Measurements from ENCODE around the gene SCCPDH. TPM values are rescaled to one million over a fixed set of nuclear protein-coding genes. Genes with fewer than 3 reads are reported as not detected.

Gene SCCPDH
- total and polyA plus RNA-seq, 10 donors, result 6.8 to 15.8 (median 13.0) TPM

GRCh38 chr1:246790833-246791232, 66.6 kb downstream of the SCCPDH start:
- H3K27ac ChIP-seq, result no peak overlapping the region
- no peaks in the 10 kb centered on the region for H3K36me3 ChIP-seq
- WGBS, 5 donors, result 90 to 97% (median 93%) methylated on average over 19 of the region's 19 CpGs
- TF ChIP-seq, protein P1, sequence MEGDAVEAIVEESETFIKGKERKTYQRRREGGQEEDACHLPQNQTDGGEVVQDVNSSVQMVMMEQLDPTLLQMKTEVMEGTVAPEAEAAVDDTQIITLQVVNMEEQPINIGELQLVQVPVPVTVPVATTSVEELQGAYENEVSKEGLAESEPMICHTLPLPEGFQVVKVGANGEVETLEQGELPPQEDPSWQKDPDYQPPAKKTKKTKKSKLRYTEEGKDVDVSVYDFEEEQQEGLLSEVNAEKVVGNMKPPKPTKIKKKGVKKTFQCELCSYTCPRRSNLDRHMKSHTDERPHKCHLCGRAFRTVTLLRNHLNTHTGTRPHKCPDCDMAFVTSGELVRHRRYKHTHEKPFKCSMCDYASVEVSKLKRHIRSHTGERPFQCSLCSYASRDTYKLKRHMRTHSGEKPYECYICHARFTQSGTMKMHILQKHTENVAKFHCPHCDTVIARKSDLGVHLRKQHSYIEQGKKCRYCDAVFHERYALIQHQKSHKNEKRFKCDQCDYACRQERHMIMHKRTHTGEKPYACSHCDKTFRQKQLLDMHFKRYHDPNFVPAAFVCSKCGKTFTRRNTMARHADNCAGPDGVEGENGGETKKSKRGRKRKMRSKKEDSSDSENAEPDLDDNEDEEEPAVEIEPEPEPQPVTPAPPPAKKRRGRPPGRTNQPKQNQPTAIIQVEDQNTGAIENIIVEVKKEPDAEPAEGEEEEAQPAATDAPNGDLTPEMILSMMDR (IDR thresholded peaks at IDR 0.05 in 8 of 11, conservative IDR thresholded peaks at IDR 0.05 in 3 of 11), result no peak
- no peak for TF ChIP-seq POLR2AphosphoS5 (IDR thresholded peaks at IDR 0.05)
- TF ChIP-seq POLR2A (IDR thresholded peaks at IDR 0.05), result no peak
- no peaks in the 10 kb centered on the region for H3K9me3 ChIP-seq
- intact Hi-C loops (cut with DNase I; ENCODE audit: low total_unique reads), result no loop called here
- DNase-seq, result no peak
- peaks cover 0 to 10% (median 6%) of the 10 kb centered on the region in 6 donors for H3K4me1 ChIP-seq
- no peak overlapping the region for H3K4me3 ChIP-seq
- H3K27me3 ChIP-seq (replicated peaks in 1 of 7), result peaks cover 0 to 55% (median 0%) of the 10 kb centered on the region in 7 donors

DNA sequence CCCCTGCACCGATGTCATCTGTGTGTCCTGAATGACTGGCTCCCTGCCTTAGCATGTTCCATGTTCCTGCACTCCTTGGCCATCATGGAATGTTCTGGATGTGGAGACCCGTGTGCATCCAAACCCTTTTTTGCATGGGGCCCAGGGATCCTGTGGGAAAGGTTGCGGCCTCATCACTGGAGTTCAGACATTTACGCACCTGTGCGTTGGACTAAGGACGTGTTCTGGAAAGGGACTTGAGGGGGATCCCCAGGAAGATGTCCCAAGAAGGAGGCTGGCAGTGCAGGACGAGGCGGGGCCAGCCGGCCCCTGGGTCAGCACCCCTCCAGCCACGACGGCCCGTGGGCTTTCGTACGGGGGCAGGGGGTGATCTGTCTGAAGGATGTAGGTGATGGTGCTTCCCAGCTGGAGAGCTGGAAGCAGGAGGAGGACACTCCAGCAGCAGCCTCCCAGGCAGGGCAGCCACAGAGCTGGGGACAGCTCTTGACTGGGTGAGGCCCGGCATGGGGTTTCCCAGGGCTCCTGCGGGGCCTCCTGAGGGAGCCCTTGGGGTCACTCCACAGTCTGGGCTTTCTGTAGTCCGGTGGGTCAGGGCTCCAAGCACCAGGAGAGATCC, 67.2 kb downstream of the SCCPDH start:
- DNase-seq, result no peak
- Histone ChIP-seq H3K36me3 (no peaks in the 10 kb centered on the region), H3K9me3 (no peaks in the 10 kb centered on the region), H3K4me1 (peaks cover 0 to 10% (median 6%) of the 10 kb centered on the region in 6 donors), H3K4me3 (no peak overlapping the region), H3K27ac (no peak overlapping the region), H3K27me3 (replicated peaks in 1 of 7) (peaks cover 0 to 55% (median 0%) of the 10 kb centered on the region in 7 donors)
- WGBS, 5 donors, result 80 to 90% (median 82%) methylated on average over 15 to 17 of the region's 17 CpGs
- TF ChIP-seq, protein P1 (IDR thresholded peaks at IDR 0.05 in 8 of 11, conservative IDR thresholded peaks at IDR 0.05 in 3 of 11), result no peak
- intact Hi-C loops (cut with DNase I; ENCODE audit: low total_unique reads), result no loop called here

GRCh38 chr1:246792603-246793002, 68.4 kb downstream of the SCCPDH start:
- intact Hi-C loops (cut with DNase I; ENCODE audit: low total_unique reads), result no loop called here
- Histone ChIP-seq H3K9me3 (no peaks in the 10 kb centered on the region), H3K27me3 (replicated peaks in 1 of 7) (peaks cover 0 to 59% (median 0%) of the 10 kb centered on the region in 7 donors), H3K4me1 (peaks cover 0 to 10% (median 6%) of the 10 kb centered on the region in 6 donors), H3K4me3 (no peak overlapping the region), H3K36me3 (no peaks in the 10 kb centered on the region), H3K27ac (no peak overlapping the region)
- TF ChIP-seq POLR2A (IDR thresholded peaks at IDR 0.05) (no peak), POLR2AphosphoS5 (IDR thresholded peaks at IDR 0.05) (no peak)
- TF ChIP-seq, protein P1 (IDR thresholded peaks at IDR 0.05 in 8 of 11, conservative IDR thresholded peaks at IDR 0.05 in 3 of 11), result no peak
- DNase-seq, result no peak
- 69 to 93% (median 90%) methylated on average over 11 to 25 of the region's 25 CpGs for WGBS, 5 donors

GRCh38 chr1:246793356-246793896, 69.2 kb downstream of the SCCPDH start:
- Histone ChIP-seq H3K9me3 (no peaks in the 10 kb centered on the region), H3K27ac (no peak overlapping the region), H3K4me1 (peaks cover 0 to 10% (median 6%) of the 10 kb centered on the region in 6 donors), H3K27me3 (replicated peaks in 1 of 7) (peaks cover 0 to 50% (median 0%) of the 10 kb centered on the region in 7 donors), H3K4me3 (no peak overlapping the region), H3K36me3 (no peaks in the 10 kb centered on the region)
- TF ChIP-seq, protein P1 (IDR thresholded peaks at IDR 0.05 in 8 of 11, conservative IDR thresholded peaks at IDR 0.05 in 3 of 11), result no peak
- TF ChIP-seq POLR2AphosphoS5 (IDR thresholded peaks at IDR 0.05) (no peak), POLR2A (IDR thresholded peaks at IDR 0.05) (no peak)
- intact Hi-C loops (cut with DNase I; ENCODE audit: low total_unique reads), result no loop called here
- peak; percentile 27 for DNase-seq
- WGBS, 5 donors, result 43 to 74% (median 61%) methylated on average over 6 of the region's 6 CpGs
